Measurements from ENCODE around the gene C1QA.
"Not testable (repeated sequence)": the region's sequence is repeated elsewhere in the genome, so short reads cannot be mapped to it uniquely, and the experiment has no call there.

Gene C1QA

DNA sequence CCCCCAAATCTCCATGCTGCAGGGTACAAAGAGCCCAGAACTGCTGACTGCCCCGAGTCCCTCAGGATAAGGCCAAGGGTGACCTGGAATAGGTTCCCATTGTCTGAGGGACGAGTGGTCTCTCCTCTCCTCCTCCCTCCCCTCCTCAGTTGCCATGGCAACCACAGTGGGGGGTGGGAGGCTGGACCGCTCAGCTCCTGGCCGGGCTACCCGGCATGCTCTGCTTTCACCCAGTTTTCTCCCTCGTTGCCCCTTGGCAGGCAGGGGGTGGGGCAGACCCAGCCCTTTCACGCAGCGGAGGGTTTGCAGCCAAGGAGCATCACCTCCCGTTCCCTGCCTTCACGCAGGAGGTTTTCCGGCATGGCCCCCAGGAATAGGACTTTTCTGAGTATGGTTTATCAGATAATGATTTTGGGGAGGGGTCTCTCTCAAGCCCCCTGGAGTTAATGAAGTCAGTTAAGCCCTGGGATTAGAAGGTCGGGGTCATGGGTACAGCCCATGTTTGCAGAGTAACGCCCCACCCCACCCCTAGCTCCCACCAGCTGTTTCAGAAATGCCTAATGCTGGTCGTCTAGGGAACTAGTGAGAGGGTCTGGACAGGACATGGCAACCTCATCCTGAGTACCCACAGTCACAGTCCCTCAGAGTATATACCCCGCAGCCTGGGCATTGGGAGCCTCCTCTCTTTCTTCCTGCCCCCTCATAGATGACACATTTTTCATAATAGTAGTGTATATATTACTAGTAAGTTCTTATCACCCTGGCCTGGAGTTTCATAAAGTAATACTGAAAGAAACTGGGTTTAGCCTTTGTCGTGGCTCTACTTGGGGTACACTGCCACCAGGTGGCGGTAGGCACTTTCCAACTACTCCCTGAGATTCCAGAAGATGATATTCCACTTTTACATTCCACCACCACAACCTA is 37.3 kb downstream of the C1QA start:
- no peak for DNase-seq (ENCODE audit: low spot score)

- no peak for DNase-seq (ENCODE audit: low spot score)
Observed at GRCh38 chr1:22674410-22674749, 38.0 kb downstream of the C1QA start.

DNA sequence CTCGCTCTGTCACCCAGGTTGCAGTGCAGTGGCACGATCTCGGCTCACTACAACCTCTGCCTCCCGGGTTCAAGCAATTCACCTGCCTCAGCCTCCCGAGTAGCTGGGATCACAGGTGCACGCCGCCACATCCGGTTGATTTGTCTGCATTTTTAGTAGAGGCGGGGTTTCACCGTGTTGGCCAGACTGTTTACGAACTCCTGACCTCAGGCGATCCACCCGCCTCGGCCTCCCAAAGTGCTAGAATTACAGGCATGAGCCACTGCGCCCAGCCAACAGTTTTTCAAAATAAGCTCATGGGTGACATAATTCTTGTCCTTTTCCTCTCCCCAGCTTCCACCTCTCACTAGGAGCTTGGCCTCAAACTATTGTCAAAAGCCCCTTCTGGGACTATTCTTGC is 39.7 kb downstream of the C1QA start:
- not testable (repeated sequence) for DNase-seq (ENCODE audit: low spot score)

DNA sequence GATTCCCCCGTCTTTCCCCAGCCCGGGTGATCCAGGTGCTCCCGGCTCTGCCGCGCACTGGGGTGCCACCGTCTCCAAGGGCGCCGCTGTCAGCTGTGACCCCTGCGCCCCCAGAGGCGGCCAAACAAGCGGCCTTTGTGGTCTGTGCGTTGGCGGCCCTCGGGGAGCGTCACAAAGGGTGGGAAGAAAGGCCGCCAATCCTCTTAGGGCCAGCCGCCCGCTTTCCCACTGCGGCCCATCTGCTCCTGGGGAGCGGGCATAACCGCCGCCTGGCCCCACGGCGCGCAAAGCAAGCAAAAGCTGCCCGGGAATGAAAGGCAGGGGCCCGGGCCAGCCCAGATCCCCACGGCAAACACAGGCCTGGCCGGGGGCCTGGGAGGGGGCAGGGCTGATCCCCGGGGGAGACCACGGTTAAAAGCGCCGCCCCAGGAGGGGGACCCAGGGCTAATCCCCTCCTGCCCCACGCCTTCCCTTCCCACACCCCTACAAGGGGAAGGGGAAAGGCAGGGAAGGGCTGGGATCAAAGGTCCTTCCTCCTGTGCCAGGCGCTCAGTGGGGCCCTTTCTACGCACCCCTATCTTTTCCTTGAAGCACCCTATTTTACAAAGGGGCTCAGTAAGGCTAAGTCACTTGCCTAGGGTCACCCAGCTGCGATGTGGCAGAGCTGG is 40.6 kb downstream of the C1QA start:
- no peak for DNase-seq (ENCODE audit: low spot score)

DNA sequence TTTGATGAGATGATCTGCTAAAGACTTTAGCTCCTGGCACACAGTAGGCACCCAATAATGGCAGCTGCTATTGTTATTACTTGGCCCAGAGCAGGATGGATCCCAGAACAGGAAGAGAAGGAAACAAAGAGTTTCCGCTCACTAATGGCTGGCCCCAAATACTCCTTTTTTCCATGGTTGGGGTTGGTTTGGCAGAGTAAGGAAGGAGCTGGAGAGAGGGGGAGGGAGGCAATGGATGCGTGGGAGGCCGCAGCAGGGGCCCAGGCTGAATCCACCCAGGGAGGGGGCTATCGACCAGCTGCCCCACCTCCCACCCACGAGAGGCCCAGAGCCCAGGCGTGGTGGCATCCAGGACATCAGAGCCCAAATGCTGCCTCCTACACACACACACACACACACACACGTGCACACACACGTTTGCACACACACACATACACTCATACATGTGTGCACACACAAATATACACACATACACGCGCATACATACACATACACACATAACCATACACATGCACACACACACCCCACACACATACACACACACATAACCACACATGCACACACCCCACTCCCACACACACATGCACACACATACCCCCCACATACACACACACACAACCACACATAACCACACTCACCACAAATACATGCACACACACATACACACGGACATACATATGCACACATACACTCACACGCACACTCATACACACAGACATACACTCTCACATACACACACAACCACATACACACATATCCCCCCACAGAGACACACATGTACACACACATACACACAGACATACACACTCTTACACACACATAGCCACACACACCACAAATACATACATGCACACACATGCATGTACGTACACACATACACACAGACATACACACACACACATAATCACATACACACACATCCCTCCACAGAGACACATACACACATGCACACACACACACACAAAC is 41.8 kb downstream of the C1QA start:
- no peak for DNase-seq (ENCODE audit: low spot score)

- no peak for DNase-seq (ENCODE audit: low spot score)
Observed at GRCh38 chr1:22680726-22681125, 44.3 kb downstream of the C1QA start.

GRCh38 chr1:22681556-22682276 is 45.3 kb downstream of the C1QA start:
- DNase-seq (ENCODE audit: low spot score) = no peak

DNA sequence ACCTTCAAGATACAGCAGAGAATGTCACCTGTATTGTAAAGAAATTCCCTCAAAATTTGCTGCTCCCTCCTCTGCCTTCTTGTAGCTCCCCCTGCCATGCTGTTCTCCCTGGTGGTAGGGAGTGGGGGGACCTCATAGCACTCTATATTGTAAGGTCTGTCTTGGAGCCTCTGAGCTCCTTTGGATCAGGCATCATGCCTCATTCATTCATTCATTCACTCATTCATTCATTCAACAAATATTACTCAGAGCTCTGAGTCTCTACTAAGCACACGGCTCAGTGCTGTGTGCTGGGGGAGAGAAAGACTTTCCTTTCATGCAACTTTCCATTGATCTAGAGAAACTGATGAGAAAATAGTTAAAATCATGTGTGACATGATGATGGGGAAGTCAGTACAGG is 47.1 kb downstream of the C1QA start:
- no peak for DNase-seq (ENCODE audit: low spot score)

GRCh38 chr1:22685591-22686059 is 49.2 kb downstream of the C1QA start:
- no peak for DNase-seq (ENCODE audit: low spot score)

DNA sequence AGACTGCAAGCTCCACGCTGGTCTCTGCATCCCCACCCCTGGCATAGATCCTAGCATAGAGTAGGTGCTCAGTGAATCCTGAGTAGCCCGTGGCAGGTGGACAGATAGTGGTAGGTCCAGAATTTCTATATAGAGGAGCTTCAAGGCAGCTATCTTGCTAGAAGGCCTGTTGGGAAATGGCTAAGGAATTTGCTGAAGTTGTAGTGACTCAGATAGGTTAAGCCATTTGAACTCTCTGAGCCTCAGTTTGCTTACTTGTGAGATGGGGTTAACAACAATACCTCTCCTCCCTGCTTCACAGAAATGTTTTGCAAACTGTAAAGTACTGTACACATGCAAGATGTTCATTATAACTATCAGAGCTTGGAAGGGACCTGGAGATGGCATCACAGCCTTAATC is 50.8 kb downstream of the C1QA start:
- DNase-seq (ENCODE audit: low spot score) = no peak

GRCh38 chr1:22688466-22688865 is 52.0 kb downstream of the C1QA start:
- DNase-seq (ENCODE audit: low spot score) = no peak
